UCSD-AML1 (cell line): ENCODE measurements around the gene TFDP1.

ENCODE experiments used
- DNase-seq: peaks from one replicate; lab custom pipeline; 2025; ENCODE audit not compliant: unreplicated experiment; lab: John Stamatoyannopoulos, UW

The TFDP1 gene

DNA sequence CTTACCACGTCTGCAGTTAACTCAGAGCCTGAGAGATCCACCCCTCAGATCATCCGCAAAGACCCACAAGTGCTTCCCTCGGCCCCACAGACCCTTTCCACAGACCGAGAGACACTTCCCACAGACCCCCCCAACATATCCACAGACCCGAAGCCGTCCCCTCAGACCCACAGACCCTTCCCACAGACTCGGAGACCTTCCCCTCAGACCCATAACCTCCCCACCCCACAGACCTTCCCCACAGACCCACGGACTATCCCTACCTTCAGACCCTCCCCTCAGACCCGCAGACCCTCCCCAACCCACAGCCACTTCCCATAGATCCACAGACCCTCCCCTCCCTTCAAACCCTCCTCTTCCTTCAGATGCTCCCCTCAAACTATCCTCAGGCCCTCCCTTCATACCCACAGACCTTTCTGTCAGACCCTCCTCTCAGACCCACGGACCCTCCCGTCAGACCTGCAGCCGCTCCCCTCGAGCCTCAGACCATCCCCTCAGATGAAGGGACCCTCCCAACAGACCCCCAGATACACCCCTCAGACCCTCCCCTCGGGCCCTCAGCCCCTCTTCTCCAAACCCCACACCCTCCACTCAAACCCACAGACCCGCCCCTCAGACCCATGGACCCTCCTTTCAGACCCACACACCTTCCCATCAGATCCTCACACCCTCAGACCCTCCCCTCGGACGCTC, 20.1 kb upstream of the TFDP1 start:
- no peak for DNase-seq

- DNase-seq = no peak
Observed at GRCh38 chr13:113565526-113566226, 18.9 kb upstream of the TFDP1 start.

- no peak for DNase-seq
Observed at GRCh38 chr13:113566227-113566561, 18.4 kb upstream of the TFDP1 start.

- no peak for DNase-seq
Observed at GRCh38 chr13:113567681-113568080, 16.9 kb upstream of the TFDP1 start.

- no peak for DNase-seq
Observed at GRCh38 chr13:113573065-113573464, 11.5 kb upstream of the TFDP1 start.

DNA sequence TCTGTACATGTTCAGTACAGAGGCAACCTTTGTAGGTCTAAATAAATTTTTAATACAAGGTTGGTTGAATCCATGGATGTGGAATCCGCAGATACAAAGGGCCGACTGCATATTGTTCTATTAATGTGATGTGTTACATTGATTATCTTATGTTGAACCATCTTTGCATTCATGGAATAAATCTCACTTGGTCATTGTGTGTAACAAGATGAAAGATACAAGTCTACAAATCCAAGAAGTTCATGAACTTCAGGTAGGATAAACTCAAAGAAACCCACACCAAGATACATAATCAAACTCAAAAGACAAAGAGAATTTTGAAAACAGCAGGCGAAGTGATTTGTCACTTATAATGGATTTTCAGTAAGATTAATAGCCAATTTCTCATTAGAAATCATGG, 8.0 kb upstream of the TFDP1 start:
- DNase-seq = no peak

DNA sequence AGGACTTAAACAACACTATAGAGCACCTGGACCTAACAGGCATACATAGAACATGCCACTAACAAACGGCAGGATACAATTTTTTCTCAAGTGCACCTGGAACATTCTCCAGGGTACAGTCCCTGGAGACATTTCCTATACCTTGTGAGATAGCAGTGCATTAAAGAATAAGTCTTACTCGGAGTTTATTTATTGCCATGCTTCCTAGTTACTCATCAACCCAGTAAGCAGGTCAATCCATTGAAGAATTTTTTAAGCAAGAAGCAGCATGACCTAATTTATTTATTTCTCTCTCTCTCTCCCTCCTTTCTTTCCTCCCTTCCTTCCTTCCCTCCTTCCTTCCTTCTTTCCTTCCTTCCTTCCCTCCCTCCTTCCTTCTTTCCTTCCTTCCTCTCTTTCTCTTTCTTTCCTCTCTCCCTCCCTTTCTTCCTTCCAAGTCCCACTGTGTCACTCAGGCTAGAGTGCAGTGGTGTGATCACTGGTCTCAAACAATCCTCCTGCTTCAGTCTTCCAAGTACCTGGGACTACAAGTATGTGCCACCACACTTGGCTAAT, 6.6 kb upstream of the TFDP1 start:
- DNase-seq = no peak

- no peak for DNase-seq
Observed at GRCh38 chr13:113579686-113580085, 4.9 kb upstream of the TFDP1 start.

- no peak for DNase-seq
Observed at GRCh38 chr13:113581871-113582270, 2.7 kb upstream of the TFDP1 start.

GRCh38 chr13:113582841-113583631, 1.5 kb upstream of the TFDP1 start:
- DNase-seq = no peak

DNA sequence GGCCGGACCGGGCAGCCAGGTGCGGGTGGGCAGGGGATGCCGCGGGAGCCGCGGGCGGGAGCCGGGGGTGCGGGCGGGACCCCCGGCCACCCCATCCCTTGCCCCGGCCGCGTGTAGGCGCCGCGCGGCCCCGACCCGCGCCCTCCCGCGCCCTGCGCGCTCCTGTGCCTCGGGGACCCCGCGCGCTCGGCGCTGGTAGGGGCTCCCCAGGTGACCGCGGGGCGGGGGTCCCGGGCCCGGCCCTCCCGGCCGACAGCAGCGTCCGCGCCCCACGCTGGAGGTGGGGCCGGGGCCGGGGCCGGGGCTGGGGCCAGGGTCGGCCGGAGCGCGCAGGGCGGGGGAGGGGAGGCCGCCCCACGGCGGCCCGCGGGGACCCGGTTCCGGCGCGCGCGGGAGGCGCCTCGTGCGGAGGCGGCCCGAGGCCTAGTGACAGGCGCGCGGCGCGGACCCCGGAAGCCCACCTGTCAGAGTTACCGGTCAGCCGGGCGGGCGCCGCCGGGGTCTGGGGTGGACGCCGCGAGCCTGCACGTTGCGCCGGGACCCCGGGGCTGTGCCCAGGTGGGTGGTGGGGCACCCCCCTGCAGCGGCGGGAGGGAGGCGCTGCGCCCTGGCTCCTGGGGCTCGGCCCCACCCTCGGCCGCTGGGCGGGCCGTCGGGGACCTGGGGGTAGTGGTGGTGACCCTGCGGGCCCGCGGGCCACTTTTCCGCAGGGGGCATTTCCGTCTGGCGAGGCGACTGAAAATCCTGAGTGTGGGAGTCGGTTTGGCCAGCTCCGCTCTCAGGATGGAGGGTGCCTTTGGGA, 518 bp downstream of the TFDP1 start:
- DNase-seq = no peak

DNA sequence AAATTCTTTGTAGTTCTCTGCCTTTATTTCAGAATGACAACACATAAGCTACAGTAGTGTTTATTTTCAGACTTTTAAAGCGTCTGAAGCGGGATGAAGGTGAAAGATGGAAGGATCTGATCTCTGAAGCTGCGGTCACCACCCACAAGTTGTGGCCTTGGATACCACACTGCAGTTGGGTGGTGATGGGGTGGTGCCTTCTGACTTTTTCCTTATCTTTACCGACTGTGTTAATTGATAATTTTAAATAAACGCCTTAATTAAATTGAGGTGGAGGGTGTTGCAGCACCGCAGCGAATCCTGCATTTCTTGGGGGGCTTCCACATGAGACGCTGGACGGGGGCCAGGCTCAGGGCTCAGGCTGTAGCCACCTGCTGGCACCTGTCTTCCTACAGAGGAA, 1.3 kb downstream of the TFDP1 start:
- no peak for DNase-seq

DNA sequence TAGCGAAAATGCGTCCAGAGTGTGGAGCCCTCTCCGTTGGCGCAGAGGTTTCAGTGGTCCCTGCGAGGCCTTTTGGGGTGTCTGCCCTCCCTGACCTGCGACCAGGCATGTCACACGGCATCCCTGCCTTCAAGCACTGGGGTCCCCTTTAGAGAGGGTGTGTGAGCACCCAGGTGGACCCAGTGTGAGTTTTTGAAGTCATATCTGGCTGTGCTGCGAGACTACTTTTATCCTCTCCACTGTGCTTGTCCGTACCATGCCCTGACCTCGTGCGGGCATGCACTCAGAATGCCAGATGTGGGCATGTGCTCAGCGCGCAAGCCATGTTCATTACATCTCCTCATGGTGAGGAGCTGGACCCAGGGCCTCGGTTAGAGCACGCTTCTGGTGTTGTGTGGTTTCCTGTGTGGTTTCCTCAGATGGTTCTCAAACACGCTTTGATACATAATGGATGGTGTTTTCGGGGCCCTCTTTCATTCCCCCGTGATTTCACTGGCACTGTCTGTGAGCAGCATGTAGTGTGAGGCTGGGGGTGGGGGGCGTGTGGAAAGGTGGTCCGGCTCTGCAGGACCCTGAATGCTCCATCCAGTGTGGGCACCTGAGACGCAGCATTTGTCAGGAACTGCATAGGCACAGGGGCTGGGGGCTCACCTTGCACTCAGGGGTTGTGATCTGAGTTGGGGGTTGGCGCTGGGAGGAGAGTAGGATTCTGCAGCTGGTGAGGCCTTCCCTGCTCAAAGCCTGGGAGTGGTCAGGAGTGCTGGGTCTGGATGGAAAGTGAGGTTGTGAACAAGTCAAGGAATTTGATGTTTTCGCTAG, 2.3 kb downstream of the TFDP1 start:
- no peak for DNase-seq

GRCh38 chr13:113588394-113589111, 4.0 kb downstream of the TFDP1 start:
- no peak for DNase-seq

DNA sequence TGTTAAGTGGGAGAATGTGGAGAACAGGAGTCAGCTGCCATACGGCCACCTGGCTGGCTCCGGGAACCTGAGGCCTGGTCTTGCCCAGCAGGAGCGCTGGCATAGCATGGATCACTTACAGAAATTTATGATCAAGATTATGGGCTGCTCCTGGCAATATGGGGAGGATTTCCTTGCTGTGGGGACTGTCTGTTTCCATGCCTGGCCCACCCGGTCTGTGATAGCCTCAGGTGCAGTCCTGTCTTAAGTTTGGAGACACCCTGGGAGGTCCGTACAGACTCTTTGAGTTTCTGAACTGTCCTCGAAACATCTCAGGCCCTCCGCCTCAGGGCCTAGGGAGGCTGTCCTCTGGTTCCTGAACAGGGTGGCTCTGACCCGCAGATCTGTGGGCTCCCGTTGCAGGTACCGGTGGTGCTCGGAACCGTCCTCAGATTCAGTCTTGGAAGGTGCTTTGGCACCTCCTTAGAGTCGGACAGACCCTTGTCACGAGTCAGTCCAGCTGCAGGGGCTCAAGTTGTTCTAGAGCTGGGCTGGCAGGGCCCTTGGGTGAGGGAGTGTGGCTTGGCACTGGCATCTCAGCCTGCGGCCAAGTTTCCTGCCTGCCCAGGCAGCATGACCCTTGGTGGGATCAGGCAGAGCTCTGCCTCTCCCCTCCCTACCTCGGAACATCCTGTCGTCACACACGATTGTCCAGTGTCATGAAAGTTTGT, 4.9 kb downstream of the TFDP1 start:
- no peak for DNase-seq

DNA sequence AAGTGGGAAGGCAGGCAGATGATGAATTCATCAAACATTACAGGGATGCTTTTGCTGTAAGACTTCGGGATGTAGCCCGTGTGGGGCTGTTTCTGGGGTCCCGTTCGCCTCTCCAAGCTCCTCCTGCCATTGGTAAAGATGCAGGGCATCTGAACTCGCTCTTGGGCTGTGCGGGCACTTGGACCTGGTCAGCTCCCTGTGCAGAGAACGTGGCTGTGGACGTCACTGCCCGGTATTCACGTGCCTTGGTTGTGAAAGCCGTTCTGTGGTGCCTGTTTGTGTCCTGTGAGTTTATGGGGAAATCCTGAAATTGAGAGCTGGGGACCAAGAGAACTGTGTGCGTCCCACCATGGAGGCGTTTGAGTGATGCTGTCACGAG, 5.4 kb downstream of the TFDP1 start:
- no peak for DNase-seq

GRCh38 chr13:113591750-113592149, 7.2 kb downstream of the TFDP1 start:
- no peak for DNase-seq

DNA sequence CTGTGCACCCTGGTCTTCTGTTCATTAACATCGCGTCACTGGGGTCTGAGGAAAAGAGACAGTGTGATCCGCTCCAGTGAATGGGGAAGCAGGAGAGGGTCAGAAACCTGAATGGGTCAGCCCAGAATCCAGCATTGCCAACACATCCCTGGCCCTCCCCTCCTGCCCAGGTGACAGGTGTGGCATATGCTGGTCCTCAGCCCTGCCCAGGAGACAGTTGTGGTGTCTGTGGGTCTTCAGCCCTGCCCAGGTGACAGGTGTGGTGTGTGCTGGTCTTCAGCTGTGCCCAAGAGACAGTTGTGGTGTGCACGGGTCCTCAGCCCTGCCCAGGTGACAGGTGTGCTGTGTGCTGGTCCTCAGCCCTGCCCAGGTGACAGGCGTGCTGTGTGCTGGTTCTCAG, 8.0 kb downstream of the TFDP1 start:
- DNase-seq = no peak
